HL-60 (cell line): ENCODE data around the gene TPR.

Source experiments
- DNase-seq, 2 experiments: peaks; one replicate each; pipeline ENCODE4 v3.0.0-alpha.2; 2010 to 2020; ENCODE audit warnings: low read depth in 1 of 2, low spot score in 1 of 2
- H3K27ac ChIP-seq: fragments of 250-450 bp; sonication (Bioruptor Pico); replicated peaks from 2 replicates; pipeline ENCODE4 v1.5.1; 2020; ENCODE audit warnings: mild to moderate bottlenecking, moderate library complexity
- H3K27me3 ChIP-seq: fragments of 250-450 bp; sonication (Bioruptor Pico); 2 replicates; pipeline ENCODE4 v1.5.1; 2021; ENCODE audit warnings: mild to moderate bottlenecking, moderate library complexity; ENCODE audit not compliant: insufficient read depth, poor library complexity, severe bottlenecking
- H3K4me3 ChIP-seq: replicated peaks from 2 replicates; pipeline ENCODE4 v1.5.1; 2011; ENCODE audit warnings: mild to moderate bottlenecking, control low read depth, low read length; ENCODE audit not compliant: insufficient read depth
- CTCF ChIP-seq: IDR thresholded peaks from one replicate; pipeline ENCODE4 v1.5.1; 2011; ENCODE audit warnings: low read length, control low read depth, inconsistent platforms; ENCODE audit not compliant: insufficient read depth
- GABPA ChIP-seq: IDR thresholded peaks from 2 replicates; pipeline ENCODE4 v1.6.1; 2012; ENCODE audit warnings: low read depth
- POLR2AphosphoS5 ChIP-seq: IDR thresholded peaks from 2 replicates; pipeline ENCODE4 v1.6.1; 2012; ENCODE audit warnings: low read depth
- REST ChIP-seq: IDR thresholded peaks from 2 replicates; pipeline ENCODE4 v1.6.1; 2012; ENCODE audit warnings: low read depth; ENCODE audit not compliant: insufficient replicate concordance
- SPI1 ChIP-seq: IDR thresholded peaks from 2 replicates; pipeline ENCODE4 v1.6.1; 2012; ENCODE audit warnings: low read depth, mild to moderate bottlenecking, borderline replicate concordance
- long read RNA-seq: library from polyadenylated mRNA; unstranded; transcript quantifications from one replicate; pipeline ENCODE4 v2.0.0, GENCODE V29; 2020

The TPR gene
- long read RNA-seq, partial matches to known transcripts, result 204 of 213 reads
- long read RNA-seq, other reads (novel, unspliced or antisense), result 9 of 213 reads

GRCh38 chr1:186375152-186375928 is at the start of gene TPR, which contains the start of gene ODR4:
TPR (minus strand) TSS chr1:186375253; CDS start chr1:186375028, 225 bp downstream.
ODR4 (plus strand) TSS chr1:186375838; CDS start chr1:186379786, 3,948 bp downstream.
- peak within 1 kb of the TSS; percentile 97 for H3K4me3 ChIP-seq
- TF ChIP-seq GABPA (peak; percentile 58), REST (no peak), POLR2AphosphoS5 (peak; percentile 64), SPI1 (peak; percentile 58; the same call in 1 of the 2 replicates), CTCF (peak; percentile 84)

GRCh38 chr1:186424539-186424938 is 49.5 kb upstream of the TPR start:
- H3K27ac ChIP-seq, result no peak overlapping the region
- no peak for TF ChIP-seq SPI1
- no peak for TF ChIP-seq REST
- no peak for TF ChIP-seq GABPA
- no peak for TF ChIP-seq CTCF
- TF ChIP-seq POLR2AphosphoS5, result no peak
- no peak for DNase-seq
- H3K27me3 ChIP-seq, result no peaks in the 10 kb centered on the region
- no peak overlapping the region for H3K4me3 ChIP-seq

More at GRCh38 chr1:186375152-186375928, at the start of gene TPR, which contains the start of gene ODR4:
- no peaks in the 10 kb centered on the region for H3K27me3 ChIP-seq
- peak; percentile 96 to 99 for DNase-seq
- peak within 1 kb of the TSS; percentile 92 for H3K27ac ChIP-seq

- no peak overlapping the region for H3K4me3 ChIP-seq
- no peak for DNase-seq
- no peak overlapping the region for H3K27ac ChIP-seq
- no peak for TF ChIP-seq CTCF
- TF ChIP-seq REST, result no peak
- no peak for TF ChIP-seq SPI1
- TF ChIP-seq POLR2AphosphoS5, result no peak
- no peak for TF ChIP-seq GABPA
- no peaks in the 10 kb centered on the region for H3K27me3 ChIP-seq
Observed at GRCh38 chr1:186421446-186421845, 46.4 kb upstream of the TPR start.
